Spleen (tissue), 7 donors: ENCODE results near the gene PSG6.
"Not testable (repeated sequence)": the region's sequence is repeated elsewhere in the genome, so short reads cannot be mapped to it uniquely, and the experiment has no call there.

Experiments
- CTCF ChIP-seq, 11 experiments: fragments of 200-600 bp in 7 of 11; fragments of 450-650 bp in 4 of 11; sonication (generic) in 4 of 11; IDR thresholded peaks in 8 of 11; conservative IDR thresholded peaks in 3 of 11; 1 replicate in 7 of 11; 2 replicates in 4 of 11; pipeline versions ENCODE4 v1.4.0 to v1.8.0; 2016 to 2021; ENCODE audit warnings: antibody characterized with exemption in 11 of 11, inconsistent platforms in 4 of 11, mild to moderate bottlenecking in 1 of 11
- POLR2A ChIP-seq, 3 donors: fragments of 450-650 bp; IDR thresholded peaks; one replicate each; pipeline ENCODE4 v1.5.1; 2017; ENCODE audit warnings: antibody characterized with exemption in 3 of 3, mild to moderate bottlenecking in 1 of 3
- donor health status: DM: no; HTN: no; CAD: no; lungs with moderate emphysema.
- donor health status: DM: no; HTN: no; CAD: no.
- donor health status: DM: no; HTN: no; CAD: no.

- not testable (repeated sequence) for TF ChIP-seq CTCF (IDR thresholded peaks at IDR 0.05 in 8 of 11, conservative IDR thresholded peaks at IDR 0.05 in 3 of 11); POLR2A (IDR thresholded peaks at IDR 0.05)
These were observed 41.8 kb downstream of the PSG6 start for GRCh38 chr19:42875881-42876280.
